Middle frontal gyrus (tissue), 1 donor: ENCODE results near the gene AP5M1.
A peak's percentile ranks its signal among the peaks of the same experiment; 100 is the strongest.
"Not testable (repeated sequence)": the region's sequence is repeated elsewhere in the genome, so short reads cannot be mapped to it uniquely, and the experiment has no call there.

Source experiments
- DNase-seq: peaks from one replicate; pipeline ENCODE4 v3.0.0-alpha.2; 2015; ENCODE audit warnings: low spot score; ENCODE audit errors: extremely low spot score

The AP5M1 gene, protein sequence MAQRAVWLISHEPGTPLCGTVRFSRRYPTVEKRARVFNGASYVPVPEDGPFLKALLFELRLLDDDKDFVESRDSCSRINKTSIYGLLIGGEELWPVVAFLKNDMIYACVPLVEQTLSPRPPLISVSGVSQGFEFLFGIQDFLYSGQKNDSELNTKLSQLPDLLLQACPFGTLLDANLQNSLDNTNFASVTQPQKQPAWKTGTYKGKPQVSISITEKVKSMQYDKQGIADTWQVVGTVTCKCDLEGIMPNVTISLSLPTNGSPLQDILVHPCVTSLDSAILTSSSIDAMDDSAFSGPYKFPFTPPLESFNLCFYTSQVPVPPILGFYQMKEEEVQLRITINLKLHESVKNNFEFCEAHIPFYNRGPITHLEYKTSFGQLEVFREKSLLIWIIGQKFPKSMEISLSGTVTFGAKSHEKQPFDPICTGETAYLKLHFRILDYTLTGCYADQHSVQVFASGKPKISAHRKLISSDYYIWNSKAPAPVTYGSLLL

DNA sequence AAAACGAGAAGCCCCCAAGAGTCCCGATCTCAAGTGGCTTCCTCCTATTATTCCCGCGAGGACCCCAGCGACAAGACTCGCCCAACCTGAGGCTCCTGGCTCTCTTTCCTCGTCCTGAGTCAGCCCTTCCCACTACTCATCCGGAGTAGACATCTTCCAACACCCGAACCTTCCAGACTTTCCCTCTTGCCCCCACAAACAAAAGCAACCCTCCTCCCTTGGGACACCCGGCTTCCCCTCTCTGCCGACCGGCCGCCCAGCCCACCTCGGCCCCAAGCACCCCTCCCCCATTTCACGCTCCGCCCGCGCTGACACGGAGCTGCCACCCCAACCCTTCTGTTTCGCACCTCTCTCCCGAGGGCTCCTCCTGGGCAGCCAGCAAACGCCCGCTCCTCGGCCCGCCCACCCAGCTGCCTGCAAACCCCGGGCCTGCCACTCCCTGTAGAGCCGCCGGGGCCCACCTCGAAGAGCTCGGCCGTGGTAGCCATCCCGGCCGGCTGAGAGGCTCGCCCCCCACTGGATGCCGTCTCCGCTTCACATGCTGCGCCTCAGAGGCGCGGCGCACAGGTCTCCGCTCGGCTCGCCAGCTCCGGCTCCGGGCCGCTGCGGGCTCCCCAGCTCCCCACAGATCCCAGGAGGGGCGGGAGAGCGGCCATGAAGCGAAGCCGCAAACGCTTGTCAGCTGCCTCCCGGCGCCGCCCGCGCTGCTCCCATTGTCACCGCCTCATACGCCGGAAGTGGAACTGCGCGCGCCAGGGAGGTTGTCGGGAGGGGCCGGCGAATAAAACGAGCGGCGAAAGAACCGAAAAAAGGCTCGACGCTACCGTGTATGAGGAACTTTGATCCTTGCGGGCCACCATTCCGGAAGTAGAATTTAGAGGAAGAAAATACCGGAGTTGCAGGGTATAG lies at the start of gene AP5M1, which contains the start of gene EXOC5:
Gene AP5M1, plus strand, starts transcription at position 811 of the 909 bp plus-strand sequence. CDS start 344 bp downstream, outside the sequence.
Gene EXOC5, minus strand, starts transcription at position 745 of the 909 bp plus-strand sequence. Its CDS starts 257 bp downstream, at position 488.
- DNase-seq, result peak; percentile 92

DNA sequence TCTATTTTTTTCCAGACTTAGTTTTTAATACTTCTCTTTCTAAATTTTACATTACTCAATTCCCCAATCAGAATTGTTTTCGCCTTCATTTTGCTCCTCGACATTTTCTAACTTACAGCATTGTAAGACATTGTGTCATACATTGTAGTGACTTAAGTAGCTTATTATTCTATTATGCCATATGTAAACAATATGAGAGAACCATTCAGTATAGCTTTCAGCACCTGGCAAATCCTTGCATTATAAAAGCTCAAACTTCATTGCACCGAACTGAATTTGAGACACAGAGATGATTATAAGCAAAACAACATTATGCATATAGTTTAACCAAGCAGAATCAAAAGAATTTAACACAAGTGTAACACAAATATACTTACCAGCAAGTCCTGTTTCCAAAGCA lies 46.8 kb upstream of the AP5M1 start:
- DNase-seq, result no peak

DNA sequence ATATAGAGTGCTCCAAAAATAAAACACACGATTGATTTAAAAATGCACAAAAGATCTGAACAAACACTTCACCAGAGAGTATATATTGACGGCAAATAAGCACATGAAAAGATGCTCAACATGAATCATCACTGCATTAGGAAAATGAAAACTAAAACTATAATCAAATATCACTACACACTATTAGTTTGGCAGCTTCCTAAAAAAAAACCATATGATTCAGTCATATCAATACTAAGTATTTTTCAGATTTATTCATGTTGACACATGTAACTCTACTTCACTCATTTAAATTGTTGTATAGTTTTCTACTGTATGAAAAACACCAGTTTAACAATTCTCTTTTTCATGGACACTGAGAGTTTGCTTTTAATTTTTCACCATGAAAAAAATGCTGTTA lies 41.7 kb upstream of the AP5M1 start:
- no peak for DNase-seq

DNA sequence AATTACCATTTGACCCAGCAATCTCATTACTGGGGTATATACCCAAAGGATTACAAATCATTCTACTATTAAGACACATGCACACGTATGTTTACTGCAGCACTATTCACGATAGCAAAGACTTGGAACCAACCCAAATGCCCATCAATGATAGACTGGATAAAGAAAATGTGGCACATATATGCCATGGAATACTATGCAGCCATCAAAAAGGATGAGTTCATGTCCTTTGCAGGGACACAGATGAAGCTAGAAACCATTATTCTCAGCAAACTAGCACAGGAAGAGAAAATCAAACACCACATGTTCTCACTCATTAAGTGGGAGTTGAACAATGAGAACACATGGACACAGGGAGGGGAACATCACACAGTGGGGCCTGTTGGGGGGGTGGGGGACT lies 40.5 kb upstream of the AP5M1 start:
- DNase-seq, result not testable (repeated sequence)

DNA sequence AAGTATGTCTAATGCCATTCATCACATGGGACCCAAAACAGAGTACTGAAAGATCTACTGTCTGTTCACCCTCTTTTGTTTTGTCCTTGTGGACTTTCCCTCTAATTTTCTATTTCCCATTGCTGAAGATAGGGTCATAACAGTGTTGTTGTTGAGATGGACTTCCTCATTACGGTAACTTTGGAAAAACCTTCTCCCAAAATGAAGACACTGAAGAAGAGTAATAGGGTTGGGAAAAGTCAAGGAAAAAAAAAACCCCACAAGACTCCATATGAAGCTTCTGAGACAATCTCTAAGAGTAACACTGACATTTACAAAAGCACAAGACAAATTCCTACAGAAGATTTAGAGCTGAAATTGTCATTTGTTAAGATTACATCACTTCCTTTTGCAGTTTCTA lies 36.8 kb upstream of the AP5M1 start:
- no peak for DNase-seq

DNA sequence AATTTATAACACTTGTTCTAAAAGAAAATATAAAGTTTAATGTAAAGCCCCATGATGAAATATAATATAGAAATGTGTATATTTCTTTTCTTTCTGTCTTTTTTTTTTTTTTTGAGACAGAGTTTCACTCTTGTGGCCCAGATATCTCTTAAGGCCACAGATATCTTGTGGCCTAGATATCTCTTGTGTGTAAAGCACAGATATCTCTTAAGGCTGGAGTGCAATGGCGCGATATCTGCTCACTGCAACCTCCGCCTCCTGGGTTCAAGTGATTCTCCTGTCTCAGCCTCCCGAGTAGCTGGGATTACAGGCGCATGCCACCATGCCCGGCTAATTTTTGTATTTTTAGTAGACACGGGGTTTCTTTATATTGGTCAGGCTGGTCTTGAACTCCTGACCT lies 28.7 kb upstream of the AP5M1 start:
- DNase-seq, result not testable (repeated sequence)

DNA sequence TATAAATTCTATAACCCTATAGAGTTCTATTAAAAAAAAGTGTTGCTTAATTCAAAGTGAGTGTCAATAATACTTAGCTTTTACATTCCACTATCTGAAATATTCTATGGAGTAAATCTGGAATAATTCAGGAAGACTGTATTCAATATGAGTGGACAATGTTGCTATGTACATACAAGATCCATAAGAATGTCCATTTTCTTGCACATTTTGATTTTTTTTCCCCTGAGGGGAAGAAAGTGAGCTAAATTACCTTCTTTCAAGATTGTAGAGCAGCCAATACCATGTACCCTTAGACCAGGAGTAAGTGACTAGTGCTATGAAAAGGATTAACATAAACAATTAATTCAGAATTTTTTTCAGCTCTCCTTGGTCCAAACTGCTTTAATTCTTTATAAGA lies 25.5 kb upstream of the AP5M1 start:
- DNase-seq, result no peak

DNA sequence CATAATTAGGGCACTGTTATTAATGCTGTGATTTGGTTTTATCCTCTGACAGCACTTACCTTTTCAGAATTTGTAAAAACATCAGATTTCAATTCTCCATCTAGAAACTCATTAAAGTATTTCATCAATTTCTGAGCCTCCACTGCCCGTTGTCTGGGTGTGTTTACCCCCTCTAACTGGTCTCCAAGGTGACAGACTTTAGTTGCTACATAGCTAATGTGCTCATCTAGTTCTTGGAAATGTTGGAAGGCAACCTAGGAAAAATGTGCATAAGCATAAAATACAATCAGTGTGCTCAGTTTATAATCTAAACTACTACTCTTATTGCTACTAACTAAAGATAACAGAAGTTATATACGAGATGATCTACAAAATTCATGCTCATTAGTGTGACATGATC lies 24.7 kb upstream of the AP5M1 start:
- no peak for DNase-seq

DNA sequence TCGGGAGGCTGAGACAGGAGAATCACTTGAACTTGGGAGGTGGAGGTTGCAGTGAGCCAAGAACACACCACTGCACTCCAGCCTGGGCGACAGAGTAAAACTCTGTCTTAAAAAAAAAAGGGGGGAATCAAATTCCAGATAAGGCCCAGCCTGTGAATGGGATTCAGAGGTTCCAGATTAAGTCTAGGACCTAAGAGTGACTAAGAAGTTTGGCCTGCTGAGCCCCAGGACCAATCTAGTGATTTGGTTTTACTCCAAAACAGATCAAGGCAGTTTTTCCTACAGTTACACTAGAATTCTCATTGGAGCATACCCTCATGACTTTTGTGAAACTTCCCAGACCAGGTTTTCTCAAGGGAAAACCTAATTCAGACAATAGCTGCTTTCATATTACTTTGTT lies 22.8 kb upstream of the AP5M1 start:
- DNase-seq, result no peak

DNA sequence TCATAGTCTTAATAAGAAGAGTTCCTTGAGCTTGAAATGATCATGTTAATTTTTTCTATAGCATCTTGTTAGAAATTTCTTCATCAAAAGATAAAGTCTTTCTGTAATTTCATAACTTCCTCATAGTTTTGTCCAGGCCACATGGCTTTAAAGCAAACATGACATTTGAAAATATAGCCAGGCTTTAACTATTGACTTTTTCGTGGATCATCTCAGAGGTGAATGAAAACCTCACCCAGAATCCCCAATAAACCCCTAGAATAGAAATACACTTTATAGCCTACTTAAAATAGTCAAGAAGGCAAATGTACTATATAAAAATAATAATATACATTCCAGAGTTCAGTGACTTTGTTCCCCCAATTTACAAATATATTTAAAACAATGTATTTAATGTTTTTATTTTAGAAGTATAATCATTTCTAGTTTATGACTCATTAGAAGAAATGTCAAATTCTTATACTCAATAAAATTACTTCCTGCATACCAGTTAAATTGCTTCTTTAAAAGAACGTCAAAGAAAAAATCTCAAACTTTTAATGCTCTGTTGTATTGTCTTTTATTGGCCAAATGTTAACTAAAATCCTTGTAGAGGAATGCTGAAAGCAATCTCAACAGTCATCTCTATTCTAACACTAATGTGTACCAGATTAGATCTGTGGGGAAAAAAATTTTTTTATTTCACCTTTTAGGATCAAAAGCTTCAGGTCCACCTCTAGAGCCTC lies 21.7 kb upstream of the AP5M1 start:
- no peak for DNase-seq

DNA sequence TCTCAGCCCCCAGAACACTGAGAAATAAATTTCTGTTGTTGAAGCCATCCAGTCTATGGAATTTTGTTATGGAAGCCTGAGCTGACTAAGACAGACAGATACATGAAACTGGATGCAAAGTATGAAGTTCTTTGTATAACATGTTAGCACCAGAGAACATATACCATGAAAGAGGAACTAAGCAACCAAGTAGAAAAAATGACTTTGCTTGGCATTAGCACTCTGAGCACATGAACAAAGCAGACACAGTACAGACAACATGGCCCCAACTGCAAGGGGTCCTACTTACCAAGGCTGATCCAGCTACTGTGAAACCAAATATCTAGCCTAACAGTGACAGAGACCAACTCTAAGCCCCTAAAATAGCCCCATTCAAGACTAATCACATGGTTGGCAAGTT lies 13.9 kb upstream of the AP5M1 start:
- DNase-seq, result no peak

DNA sequence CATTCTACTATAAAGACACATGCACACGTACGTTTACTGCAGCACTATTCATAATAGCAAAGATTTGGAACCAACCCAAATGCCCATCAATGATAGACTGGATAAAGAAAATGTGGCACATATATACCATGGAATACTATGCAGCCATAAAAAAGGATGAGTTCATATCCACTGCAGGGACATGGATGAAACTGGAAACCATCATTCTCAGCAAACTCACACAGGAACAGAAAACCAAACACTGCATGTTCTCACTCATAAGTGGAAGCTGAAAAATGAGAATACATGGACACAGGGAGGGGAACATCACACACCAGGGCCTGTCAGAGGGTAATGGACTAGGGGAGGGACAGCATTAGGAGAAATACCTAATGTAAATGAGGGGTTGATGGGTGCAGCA lies 10.6 kb upstream of the AP5M1 start:
- DNase-seq, result not testable (repeated sequence)

DNA sequence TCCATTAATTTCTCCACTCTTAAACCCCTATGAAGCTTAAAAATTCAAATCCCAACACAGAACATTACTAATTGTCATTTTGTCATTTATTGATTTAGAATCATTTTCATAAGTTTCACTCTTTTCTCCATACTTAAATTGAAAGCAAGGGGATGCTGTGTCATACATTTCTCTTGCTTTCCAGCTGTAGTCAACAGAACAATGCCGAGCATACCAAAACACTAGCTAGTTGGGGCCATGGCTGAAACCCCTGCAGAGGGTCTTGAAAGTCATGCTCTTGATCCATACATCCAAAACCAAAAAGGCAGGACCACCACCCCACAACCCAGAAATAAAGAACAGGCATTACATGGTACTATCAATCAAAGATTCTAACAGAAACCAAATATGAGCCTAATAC lies 9.1 kb upstream of the AP5M1 start:
- no peak for DNase-seq

DNA sequence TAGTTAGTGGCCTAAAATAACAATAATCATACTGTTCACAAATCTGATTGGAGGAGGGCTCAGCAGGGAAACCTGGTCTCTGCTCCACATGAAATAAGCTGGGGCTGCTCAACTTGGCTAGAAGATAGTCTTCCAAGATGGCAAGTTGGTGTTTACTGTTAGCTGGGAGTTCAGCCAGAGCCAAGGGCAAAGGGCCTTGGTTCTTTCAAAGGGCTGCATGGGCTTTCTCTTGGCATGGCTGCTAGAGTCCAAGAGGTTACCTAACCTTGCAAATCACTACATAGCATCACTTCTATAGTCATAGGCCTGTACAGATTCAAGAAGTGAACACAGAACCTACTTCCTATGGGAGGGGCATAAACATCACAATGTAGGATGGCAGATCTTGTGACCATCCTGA lies 7.2 kb upstream of the AP5M1 start:
- no peak for DNase-seq

DNA sequence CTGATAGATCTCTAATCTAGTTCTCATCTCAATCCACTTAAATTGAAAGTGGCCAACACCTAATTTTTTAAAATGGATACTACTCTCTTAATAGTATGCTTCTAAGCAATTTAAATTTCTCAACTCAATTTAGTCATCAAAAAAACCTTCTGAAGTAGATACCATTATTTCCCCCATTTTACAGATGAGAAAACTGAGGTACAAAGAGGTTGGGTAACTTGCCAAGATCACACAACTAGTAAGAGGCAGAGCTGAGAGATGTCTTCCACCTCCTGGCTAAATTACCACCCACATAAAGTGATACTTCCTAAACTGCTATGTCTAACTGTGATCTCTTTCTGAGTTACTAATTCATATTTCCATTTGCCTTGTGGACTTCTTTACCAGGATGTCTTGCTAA lies 6.7 kb upstream of the AP5M1 start:
- no peak for DNase-seq

DNA sequence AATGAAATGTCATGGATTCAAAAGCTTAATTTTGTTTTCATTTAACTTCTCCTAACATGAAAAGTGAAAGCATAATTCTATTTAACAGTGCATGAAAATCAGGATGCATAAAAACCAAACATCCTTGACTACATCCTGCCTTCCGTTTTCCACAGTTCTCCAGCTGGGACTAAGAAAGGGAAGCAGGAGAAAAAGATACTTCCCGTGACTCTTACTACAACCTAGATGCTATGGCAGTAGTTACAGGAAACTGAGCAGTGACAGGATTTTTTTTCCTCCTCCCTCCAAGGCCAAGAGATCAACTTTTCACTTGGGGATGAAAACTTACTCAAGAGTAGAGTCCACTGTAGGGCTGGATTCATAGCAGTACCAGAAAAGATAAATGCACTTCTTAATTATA lies 2.7 kb upstream of the AP5M1 start:
- no peak for DNase-seq

DNA sequence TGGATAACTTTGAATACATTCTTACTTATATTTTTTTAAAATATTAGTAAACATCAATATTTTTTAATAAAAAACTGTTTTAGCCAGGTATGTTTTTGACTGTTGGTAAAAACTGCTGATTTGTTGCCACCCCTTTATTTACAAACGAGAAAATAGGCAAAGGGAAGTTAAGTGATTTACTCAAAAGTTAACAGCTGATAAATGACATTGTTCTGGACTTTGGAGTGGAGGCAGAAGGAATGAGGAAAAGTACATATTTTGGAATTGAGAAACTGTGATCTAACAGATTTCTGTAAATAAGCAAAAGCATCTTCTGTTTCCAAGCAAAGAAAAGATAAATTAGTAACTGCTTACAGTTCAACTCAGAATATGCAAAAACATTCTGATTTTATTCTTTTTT lies 4.5 kb downstream of the AP5M1 start:
- no peak for DNase-seq

DNA sequence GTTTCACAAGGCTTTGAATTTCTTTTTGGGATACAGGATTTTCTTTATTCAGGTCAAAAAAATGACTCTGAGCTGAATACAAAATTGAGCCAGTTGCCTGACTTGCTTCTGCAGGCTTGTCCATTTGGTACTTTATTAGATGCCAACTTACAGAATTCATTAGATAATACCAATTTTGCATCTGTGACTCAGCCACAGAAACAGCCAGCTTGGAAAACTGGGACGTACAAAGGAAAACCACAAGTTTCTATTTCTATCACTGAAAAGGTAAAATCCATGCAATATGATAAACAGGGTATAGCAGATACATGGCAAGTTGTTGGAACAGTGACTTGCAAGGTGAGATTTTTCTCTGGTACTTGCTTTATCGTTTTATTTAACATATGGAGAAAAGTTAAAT lies 5.8 kb downstream of the AP5M1 start:
- DNase-seq, result no peak

DNA sequence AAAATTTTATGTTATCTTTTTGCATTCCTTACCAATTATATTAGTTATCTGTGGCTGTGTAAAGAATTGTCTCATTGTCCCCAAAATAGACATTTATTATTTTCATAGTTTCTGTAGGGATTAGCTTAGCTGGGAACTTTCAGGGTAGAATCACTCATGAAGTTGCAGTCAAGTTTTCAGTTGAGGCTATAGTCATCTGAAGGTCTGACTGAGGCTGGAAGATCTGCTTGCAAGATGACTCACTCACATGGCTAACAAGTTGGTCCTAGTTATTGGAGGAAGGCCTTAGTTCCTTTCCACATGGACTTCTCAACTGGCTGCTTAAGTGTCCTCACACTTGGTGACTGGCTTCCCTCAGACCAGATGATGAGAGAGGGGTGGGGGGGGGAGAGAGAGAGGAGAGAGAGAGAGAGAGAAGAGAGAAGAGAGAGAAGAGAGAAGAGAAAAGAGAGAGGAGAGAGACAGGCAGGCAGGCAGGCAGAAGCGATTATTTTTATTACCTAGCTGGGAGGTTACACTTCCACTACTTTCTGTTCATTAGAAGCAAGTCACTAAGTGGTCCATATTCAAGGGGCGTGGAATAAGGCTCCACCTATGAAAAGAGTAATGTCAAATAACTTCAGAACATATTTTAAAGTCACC lies 6.4 kb downstream of the AP5M1 start:
- DNase-seq, result no peak

DNA sequence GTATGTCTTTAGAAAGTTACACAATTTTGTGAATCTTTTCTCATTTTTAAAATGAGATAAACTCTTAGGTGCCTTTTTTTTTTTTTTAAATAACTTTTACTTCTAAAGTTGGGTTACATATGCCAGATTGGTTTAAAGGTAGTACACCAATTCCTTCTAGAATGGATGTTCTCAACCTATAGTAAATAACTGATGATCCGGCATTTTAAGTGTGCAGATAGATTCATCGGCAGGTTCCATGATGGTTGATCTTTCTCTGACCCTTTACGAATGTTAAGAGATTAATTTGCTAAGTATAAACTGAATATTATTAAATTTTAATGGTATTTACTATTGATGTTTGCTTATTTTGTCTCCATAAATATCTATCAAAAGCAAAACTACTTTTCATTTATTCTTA lies 8.3 kb downstream of the AP5M1 start:
- DNase-seq, result no peak

DNA sequence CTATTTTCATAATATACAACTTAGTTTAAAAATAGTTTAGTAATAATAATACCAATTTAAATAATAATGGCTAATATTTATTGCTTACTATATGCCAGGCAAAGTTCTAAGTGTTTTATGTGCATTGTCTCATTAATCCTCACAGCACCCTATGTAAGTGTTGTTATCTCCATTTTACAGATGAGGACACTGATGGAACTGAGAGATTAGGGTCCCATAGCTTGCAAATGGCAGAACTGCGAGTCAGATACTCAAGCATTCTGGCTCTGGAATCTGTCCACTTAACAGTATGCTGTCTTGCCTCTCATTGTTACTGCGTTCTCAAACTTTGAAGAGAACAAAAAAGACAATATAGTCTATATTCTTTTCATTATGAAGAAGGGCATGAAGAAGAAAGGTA lies 19.0 kb downstream of the AP5M1 start:
- DNase-seq, result no peak
